ENCODE results near the gene TMUB1.

DNA sequence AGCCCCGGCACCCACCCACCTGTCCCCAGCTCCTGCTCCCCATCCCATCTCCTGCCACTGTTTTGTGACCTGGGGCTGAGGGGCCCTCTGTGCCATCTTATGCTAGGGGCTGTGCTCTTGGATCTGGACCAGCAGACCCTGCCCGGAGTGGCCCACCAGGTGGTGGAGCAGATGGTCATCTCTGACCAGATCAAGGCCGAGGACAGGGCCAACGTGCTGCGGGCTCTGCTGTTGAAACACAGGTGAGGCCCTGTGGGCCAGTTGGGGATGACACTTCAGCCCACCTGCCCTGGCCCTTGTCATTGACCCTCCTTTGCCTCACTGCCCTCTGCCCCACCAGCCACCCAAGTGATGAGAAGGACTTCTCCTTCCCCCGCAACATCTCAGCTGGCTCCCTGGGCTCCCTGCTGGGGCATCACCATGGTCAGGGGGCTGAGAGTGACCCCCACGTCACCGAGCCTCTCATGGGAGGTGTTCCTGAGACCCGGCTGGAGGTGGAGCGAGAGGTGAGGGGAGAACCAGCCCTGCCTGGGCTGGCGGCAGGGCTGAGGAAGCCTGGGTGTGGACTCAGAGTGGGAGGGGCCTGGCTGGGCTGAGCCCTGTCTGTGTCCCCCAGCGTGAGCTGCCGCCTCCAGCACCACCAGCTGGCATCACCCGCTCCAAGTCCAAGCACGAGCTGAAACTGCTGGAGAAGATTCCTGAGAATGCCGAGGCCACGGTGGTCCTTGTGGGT is 13.3 kb downstream of the TMUB1 start:
- TF ChIP-seq EZH2 (IDR thresholded peaks at IDR 0.05; ENCODE audit: borderline replicate concordance, low read depth, low read length, poor library complexity, severe bottlenecking): no peak
- TF ChIP-seq, protein P1, sequence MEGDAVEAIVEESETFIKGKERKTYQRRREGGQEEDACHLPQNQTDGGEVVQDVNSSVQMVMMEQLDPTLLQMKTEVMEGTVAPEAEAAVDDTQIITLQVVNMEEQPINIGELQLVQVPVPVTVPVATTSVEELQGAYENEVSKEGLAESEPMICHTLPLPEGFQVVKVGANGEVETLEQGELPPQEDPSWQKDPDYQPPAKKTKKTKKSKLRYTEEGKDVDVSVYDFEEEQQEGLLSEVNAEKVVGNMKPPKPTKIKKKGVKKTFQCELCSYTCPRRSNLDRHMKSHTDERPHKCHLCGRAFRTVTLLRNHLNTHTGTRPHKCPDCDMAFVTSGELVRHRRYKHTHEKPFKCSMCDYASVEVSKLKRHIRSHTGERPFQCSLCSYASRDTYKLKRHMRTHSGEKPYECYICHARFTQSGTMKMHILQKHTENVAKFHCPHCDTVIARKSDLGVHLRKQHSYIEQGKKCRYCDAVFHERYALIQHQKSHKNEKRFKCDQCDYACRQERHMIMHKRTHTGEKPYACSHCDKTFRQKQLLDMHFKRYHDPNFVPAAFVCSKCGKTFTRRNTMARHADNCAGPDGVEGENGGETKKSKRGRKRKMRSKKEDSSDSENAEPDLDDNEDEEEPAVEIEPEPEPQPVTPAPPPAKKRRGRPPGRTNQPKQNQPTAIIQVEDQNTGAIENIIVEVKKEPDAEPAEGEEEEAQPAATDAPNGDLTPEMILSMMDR (conservative IDR thresholded peaks at IDR 0.05; ENCODE audit: low read depth, low read length): no peak
